ENCODE results near the gene CD37.

The CD37 gene

DNA sequence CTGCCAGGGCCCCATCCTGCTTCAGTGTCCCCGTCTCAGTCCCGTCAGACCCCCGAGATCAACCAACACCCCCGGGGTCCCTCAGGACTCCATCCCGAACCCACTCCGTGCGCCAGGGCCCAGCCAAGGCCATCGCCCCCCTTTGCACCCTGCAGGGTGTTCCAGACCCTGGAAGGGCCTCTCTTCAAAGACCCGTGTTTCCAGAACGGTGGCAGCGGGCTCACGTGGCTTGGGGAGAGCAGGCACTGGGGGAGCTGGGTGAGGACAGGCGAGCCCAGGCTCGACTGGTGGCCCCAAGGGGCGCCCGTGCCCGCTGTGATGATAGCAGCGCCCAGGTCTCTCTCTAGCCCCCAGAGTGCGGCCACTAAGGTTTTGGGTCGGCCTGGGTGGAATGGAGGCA is 54.2 kb downstream of the CD37 start:
- Mint-ChIP-seq H3K36me3 (ENCODE audit: insufficient read depth) (peaks cover 14% of the 10 kb centered on the region), H3K4me3 (no peak overlapping the region), H3K4me1 (ENCODE audit: low read depth in 2 of 2) (peaks cover 8 to 14% of the 10 kb centered on the region in 2 donors), H3K27me3 (no peaks in the 10 kb centered on the region), H3K27ac (no peak overlapping the region), H3K9me3 (no peaks in the 10 kb centered on the region)
- no peak for ATAC-seq (replicated peaks)
- DNase-seq, result no peak

Data from effector memory CD8-positive, alpha-beta T cell (primary cell).